NCI-H2196 (cell line): ENCODE results near the gene IL32.
"Not testable (repeated sequence)": the region's sequence is repeated elsewhere in the genome, so short reads cannot be mapped to it uniquely, and the experiment has no call there.

Source experiments
- DNase-seq: peaks from one replicate; lab custom pipeline; 2025; ENCODE audit not compliant: unreplicated experiment; lab: John Stamatoyannopoulos, UW

The IL32 gene

GRCh38 chr16:3051009-3051408 lies 14.4 kb upstream of the IL32 start:
- DNase-seq: no peak

GRCh38 chr16:3051494-3051893 lies 13.9 kb upstream of the IL32 start:
- DNase-seq: no peak

- not testable (repeated sequence) for DNase-seq
Measured at GRCh38 chr16:3052571-3053329, 12.7 kb upstream of the IL32 start.

GRCh38 chr16:3053330-3053710 lies 12.1 kb upstream of the IL32 start:
- DNase-seq: not testable (repeated sequence)

GRCh38 chr16:3054965-3055733 lies 10.3 kb upstream of the IL32 start:
- DNase-seq: no peak

- not testable (repeated sequence) for DNase-seq
Measured at GRCh38 chr16:3055734-3056115, 9.7 kb upstream of the IL32 start.

GRCh38 chr16:3056336-3057180 lies 8.9 kb upstream of the IL32 start:
- no peak for DNase-seq

- no peak for DNase-seq
Measured at GRCh38 chr16:3057181-3058138, 8.0 kb upstream of the IL32 start.

- peak; percentile 25 for DNase-seq
Measured at GRCh38 chr16:3058139-3059030, 7.1 kb upstream of the IL32 start.

- DNase-seq: peak; percentile 93
Measured at GRCh38 chr16:3059041-3059722, 6.3 kb upstream of the IL32 start.

GRCh38 chr16:3059723-3060242 lies 5.7 kb upstream of the IL32 start:
- no peak for DNase-seq

- DNase-seq: no peak
Measured at GRCh38 chr16:3060339-3061127, 4.9 kb upstream of the IL32 start.

- DNase-seq: no peak
Measured at GRCh38 chr16:3062553-3062952, 2.9 kb upstream of the IL32 start.

GRCh38 chr16:3063625-3064386 lies 1.6 kb upstream of the IL32 start:
- no peak for DNase-seq

GRCh38 chr16:3065742-3066439 lies 451 bp downstream of the IL32 start:
- no peak for DNase-seq

- no peak for DNase-seq
Measured at GRCh38 chr16:3066440-3066748, 954 bp downstream of the IL32 start.

- DNase-seq: no peak
Measured at GRCh38 chr16:3068487-3068886, 3.0 kb downstream of the IL32 start.
